Measurements from ENCODE around the gene SLC51B.
"Not testable (repeated sequence)": the region's sequence is repeated elsewhere in the genome, so short reads cannot be mapped to it uniquely, and the experiment has no call there.

Gene SLC51B

DNA sequence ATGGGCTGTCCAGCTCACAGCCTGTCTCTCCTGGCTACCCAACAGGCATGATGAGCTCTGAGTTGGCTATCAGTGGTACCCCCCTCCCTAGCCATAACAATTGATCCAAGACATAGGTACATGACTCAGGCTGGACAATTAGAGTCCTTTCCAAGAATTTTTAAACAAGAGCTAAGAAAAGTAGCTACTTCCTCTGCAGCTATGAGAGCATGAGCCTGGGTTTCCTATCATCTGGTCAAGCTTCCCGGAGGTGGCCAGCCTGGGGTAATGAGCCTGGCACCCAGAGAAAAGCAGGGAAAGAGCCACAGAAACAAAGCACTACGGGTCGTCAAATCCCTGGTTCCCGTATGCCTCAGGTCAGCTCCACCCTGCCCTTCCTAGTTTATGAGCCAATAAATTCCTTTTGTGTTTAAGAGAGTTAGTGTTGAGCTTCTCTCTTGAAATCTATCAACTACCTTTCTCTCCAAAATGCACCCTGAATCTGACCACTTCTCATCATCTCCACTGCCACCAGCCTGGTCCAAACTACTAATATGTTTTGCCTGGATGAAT lies 2.3 kb upstream of the SLC51B start:
- no peak for DNase-seq (ENCODE audit: low read depth)

DNA sequence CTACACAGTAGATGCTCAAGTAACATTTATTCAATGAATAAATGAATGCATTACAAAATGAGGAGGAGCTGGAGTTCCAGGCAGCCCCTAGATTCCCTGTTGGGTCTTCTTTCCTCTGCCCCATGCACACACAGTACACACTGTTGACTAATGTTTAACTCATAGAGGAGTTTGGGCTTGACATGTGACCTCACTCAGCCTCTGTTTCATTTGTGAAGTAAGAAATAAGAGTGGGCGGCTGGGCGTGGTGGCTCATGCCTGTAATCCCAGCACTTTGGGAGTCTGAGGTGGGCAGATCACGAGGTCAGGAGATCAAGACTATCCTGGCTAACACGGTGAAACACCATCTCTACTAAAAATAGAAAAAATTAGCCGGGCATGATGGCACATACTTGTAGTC lies 969 bp upstream of the SLC51B start:
- not testable (repeated sequence) for DNase-seq (ENCODE audit: low read depth)

DNA sequence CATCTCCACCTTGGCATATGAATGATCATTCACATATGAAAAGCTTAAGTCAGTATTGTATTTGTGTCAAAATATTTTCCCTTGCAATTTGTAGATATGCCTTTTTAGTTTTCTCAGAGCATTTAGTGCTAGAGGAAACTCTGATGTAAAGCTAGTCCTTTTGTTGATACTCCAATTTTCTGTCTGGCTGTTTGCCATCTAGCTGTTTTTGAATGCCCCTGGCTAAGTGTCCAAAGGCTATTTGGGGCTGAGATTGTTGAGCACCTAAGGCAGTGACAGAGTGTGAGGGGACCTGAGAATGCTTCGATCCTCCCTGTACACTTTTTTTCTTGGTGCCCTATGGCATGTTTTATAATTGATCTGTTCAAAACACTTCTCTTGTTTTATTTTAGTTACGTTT lies 3.1 kb downstream of the SLC51B start:
- DNase-seq (ENCODE audit: low read depth), result no peak

- DNase-seq (ENCODE audit: low read depth), result peak; percentile 61
Observed at GRCh38 chr15:65049418-65049840, 4.2 kb downstream of the SLC51B start.

DNA sequence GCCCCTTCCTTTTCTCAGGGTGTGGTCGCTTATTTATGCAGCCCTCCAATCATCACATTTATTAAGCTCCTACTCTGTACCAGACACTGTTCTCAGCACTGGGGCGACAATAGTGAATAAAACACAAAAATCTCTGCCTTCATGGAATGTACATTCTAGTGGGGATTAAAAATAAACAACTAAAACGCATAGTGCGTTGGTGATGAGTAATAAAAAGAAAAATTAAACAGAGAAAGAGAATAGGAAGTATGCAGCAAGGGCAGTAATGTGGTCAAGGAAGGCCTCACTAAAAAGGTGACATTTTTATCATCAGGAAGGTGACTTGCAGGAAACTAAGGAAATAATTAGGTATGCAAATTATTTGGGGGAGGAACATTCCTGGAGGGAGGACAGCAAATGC lies 5.1 kb downstream of the SLC51B start:
- DNase-seq (ENCODE audit: low read depth), result no peak

DNA sequence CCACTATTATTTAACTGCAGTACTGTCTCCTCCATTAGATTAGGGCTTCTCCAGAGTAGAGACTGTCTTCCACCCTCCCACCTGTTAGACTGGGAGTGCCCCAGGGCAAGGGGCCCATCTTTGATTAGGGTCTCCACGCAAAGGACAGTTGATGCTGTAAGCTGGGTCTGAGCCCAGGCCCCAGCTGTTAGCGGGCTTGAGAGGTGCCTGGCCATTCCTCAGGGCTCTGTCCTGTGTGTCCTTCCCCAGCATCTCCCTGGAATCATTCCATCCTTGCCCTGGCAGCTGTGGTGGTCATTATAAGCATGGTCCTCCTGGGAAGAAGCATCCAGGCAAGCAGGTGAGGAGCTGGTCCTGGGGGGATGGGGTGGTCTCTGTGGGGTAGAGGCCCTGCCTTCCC lies 6.1 kb downstream of the SLC51B start:
- DNase-seq (ENCODE audit: low read depth), result no peak

GRCh38 chr15:65052956-65053355 lies 7.8 kb downstream of the SLC51B start:
- no peak for DNase-seq (ENCODE audit: low read depth)

- DNase-seq (ENCODE audit: low read depth), result no peak
Observed at GRCh38 chr15:65054333-65055200, 9.4 kb downstream of the SLC51B start.

GRCh38 chr15:65055201-65055870 lies 10.1 kb downstream of the SLC51B start:
- no peak for DNase-seq (ENCODE audit: low read depth)

DNA sequence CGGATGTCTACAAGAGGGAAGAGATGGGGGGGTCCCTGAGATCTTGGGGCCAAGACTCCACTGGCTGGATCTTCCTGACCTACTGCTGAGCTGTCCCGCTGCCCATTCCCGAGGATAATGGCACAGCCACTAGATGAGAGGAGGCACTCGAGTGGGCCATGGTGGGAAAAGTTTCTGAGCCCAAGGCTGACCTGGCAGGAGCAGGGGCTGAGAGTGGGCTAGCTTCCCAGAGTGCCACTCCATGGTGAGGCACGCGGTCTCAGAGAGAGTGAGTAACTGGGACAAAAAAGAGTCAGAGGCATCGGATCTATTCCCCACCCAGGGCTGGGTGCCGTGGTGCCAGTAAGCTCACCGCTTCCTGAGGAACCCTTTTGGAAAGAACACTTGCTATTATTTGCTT lies 10.9 kb downstream of the SLC51B start:
- DNase-seq (ENCODE audit: low read depth), result no peak

DNA sequence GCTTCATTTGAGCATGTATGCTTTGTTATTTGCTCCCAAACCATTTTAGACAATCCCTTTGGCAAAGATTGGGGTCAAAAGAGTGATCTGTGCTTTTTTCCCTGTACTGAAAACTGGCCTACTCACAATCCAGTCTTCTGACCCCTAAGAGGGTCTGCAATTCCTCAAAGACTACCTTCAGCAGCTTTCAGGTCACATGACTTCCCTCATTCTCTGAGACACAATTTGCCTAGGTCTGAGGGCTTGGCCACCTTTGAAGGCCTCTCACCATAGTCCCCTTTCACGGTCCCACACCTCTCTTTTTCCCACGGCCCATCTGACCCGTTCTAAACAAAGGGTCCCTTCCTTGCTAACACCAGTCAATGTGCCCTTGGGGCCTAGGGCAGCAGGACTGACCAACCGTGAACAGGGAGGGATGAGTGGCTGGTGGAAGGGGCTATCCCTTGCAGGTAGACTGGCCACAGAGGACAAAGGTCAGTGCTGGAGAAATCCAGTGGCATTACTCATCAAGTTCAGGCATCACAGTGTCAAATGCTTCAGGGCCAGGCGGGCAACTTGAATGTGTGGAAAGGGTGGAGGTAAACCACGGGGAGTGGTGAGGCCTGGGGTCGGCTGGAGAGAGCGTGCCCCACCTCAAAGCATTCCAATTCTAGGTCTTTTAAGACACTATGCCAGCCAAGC lies 11.8 kb downstream of the SLC51B start:
- DNase-seq (ENCODE audit: low read depth), result no peak

DNA sequence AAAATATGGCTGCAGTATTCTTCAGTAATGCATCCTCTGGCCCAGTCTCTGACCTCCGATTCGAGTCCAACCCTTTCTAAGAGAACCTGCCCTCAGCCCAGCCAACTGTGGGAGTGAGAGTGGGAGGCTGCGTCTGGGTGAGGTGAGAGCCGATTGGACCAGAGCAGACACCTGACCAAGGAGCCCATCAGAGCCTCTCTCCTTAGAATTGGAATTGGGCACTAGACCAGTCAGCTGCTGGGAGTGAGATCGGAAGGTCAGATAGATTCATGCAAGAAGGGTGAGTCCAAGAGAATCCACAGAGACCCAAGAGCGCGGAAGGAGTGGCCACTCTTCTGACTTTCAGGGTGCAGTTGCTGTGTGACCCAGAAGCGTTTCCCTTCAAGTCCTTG lies 12.4 kb downstream of the SLC51B start:
- no peak for DNase-seq (ENCODE audit: low read depth)

GRCh38 chr15:65058394-65059368 lies 13.5 kb downstream of the SLC51B start:
- no peak for DNase-seq (ENCODE audit: low read depth)

GRCh38 chr15:65059369-65059750 lies 14.2 kb downstream of the SLC51B start:
- DNase-seq (ENCODE audit: low read depth), result no peak

DNA sequence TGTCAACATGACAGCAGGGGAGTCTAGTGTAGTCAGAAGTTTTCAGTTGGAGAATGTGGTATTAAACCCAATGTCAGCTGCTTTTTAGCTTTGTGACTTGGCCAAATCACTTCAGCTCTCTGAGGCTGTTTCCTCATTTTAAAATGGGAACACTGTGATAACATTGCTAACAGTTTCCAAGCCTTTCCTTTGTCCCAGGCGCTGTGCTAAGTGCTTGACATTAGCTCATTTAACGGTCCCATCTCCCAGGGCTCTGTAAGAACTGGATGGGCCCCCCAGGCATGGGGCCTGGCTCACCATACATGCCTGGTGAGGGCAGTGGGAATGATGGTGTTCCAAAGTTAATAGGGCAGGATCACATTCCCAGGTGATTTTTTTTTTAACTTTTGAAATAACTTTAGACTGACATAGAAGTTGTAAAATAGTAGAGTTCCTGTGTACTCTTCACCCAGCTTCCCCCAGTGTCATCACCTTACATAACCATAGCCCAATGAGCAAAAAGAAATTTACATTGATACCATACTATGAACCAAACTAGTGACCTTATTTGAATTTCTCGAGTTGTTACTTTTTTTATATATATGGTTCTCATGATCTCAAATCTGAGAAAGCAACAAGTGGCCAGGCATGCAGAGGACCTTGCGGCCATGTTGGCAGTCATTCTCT lies 14.9 kb downstream of the SLC51B start:
- no peak for DNase-seq (ENCODE audit: low read depth)

DNA sequence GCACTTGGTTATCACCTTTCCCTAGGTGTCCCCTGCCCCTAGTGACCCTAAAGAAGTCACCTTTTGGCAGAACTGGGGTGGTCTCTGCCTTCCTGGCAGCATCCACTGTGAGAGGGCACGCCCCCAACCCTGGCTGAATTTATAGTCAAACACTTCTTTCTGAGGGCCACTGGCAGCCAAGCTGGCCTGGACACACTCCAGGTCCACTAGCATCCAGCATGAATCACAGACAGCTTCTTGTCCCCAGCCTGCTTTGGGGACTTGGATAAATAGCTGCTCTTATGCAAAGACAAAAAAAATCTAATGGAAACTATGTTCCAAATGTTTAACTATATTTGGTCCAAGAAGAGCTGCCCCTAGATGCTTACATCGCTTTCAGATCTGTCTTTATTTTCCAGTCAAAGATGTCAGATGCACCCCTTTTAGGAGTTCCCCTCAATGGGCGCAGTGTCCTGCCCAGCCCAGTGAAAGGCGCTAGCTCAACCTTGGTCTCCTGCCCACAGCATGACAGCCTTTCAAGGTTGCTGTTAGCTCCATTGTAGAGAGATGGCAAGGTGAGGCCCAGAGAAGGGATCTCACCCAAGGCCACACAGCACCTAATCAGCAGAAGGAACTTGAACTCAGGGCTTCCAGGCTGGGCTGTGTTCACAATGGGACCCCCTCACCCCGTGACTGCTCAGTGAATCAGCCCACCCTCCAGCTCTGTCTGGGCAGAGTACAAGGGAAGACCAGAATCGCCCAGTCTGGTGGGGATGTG lies 15.6 kb downstream of the SLC51B start:
- no peak for DNase-seq (ENCODE audit: low read depth)

DNA sequence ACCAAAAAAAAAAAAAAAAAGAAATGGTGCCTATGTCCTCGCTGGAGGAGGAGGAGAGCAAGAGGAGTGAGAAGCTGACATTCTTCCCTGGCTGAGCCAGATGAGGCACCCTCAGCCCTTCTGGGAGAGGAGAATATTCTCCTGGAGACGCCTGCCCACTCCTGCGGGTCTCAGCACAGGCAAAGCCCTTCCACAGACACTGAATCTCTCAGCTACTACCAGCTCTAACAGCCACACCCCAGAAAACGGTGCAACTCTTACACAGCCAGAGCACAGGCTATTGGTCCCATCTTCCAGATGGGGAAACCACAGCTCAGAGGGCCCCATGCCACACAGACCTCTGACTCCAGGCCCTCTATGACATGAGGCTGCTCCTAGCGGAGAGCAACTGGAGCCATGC lies 16.9 kb downstream of the SLC51B start:
- no peak for DNase-seq (ENCODE audit: low read depth)

- no peak for DNase-seq (ENCODE audit: low read depth)
Observed at GRCh38 chr15:65062726-65063125, 17.5 kb downstream of the SLC51B start.

GRCh38 chr15:65066001-65066634 lies 20.9 kb downstream of the SLC51B start:
- DNase-seq (ENCODE audit: low read depth), result no peak

All from activated T-helper 1 cell treated with Interleukin-2 at 50 U/mL for 16 hours (primary cell).